HFFc6 (cell line): Measurements from ENCODE around the gene FAM83D. TPM values are rescaled to one million over a fixed set of nuclear protein-coding genes. Genes with fewer than 3 reads are reported as not detected.
A peak's percentile ranks its signal among the peaks of the same experiment; 100 is the strongest.

Experiments used
- DNase-seq: peaks from one replicate; pipeline ENCODE4 v3.0.0-alpha.2; 2018
- H3K27ac Mint-ChIP-seq: 2 replicates; pipeline ENCODE4 v1.8.0; 2020; ENCODE audit warnings: mild to moderate bottlenecking, mixed read lengths
- H3K27me3 Mint-ChIP-seq: 2 replicates; pipeline ENCODE4 v1.8.0; 2021; ENCODE audit warnings: mild to moderate bottlenecking, moderate library complexity, mixed read lengths; ENCODE audit not compliant: insufficient read depth
- H3K36me3 Mint-ChIP-seq: 2 replicates; pipeline ENCODE4 v1.8.0; 2021; ENCODE audit warnings: low read depth, mixed read lengths
- H3K4me1 Mint-ChIP-seq: 2 replicates; pipeline ENCODE4 v1.8.0; 2020; ENCODE audit warnings: low read depth, mixed read lengths
- H3K4me3 Mint-ChIP-seq: 2 replicates; pipeline ENCODE4 v1.8.0; 2020; ENCODE audit warnings: mild to moderate bottlenecking, moderate library complexity, mixed read lengths
- H3K9me3 Mint-ChIP-seq: 2 replicates; pipeline ENCODE4 v1.8.0; 2020; ENCODE audit warnings: mild to moderate bottlenecking, mixed read lengths
- CTCF ChIP-seq: fragments of 200-600 bp; sonication (generic); IDR thresholded peaks from 2 replicates; pipeline ENCODE4 v1.5.0; 2021; ENCODE audit warnings: antibody characterized with exemption, mild to moderate bottlenecking
- total RNA-seq, 6 experiments: library from RNA; stranded (reverse); fragmentation: NEBNext Ultra II Directional; extraction: Animal tissue kit (Norgen Biotek cat#: 25700); gene quantifications; 2 replicates in 1 of 6; 3 replicates in 5 of 6; pipeline ENCODE4 v1.2.3, GENCODE V29; 2021

The FAM83D gene
- total RNA-seq, 6 experiments from 2014 or later, result 14.2 to 31.5 (median 29.2) TPM

- TF ChIP-seq CTCF, result no peak
- peak; percentile 80 for DNase-seq
- H3K27ac Mint-ChIP-seq, result no peak overlapping the region; the same call in 1 of the 2 replicates
- H3K27me3 Mint-ChIP-seq, result peaks cover 2% of the 10 kb centered on the region; the same call in 1 of the 2 replicates
- H3K4me3 Mint-ChIP-seq, result no peak overlapping the region
- H3K9me3 Mint-ChIP-seq, result no peaks in the 10 kb centered on the region
- peaks cover 27% of the 10 kb centered on the region for H3K36me3 Mint-ChIP-seq
- H3K4me1 Mint-ChIP-seq, result peaks cover 9% of the 10 kb centered on the region
These were observed 49.4 kb downstream of the FAM83D start for GRCh38 chr20:38975539-38976120.

GRCh38 chr20:38979434-38979833 lies 53.2 kb downstream of the FAM83D start:
- no peak for TF ChIP-seq CTCF
- DNase-seq, result no peak
- H3K4me1 Mint-ChIP-seq, result peaks cover 16% of the 10 kb centered on the region
- H3K27me3 Mint-ChIP-seq, result no peaks in the 10 kb centered on the region
- no peaks in the 10 kb centered on the region for H3K9me3 Mint-ChIP-seq
- peaks cover 7% of the 10 kb centered on the region for H3K36me3 Mint-ChIP-seq
- H3K27ac Mint-ChIP-seq, result no peak overlapping the region
- no peak overlapping the region for H3K4me3 Mint-ChIP-seq

- DNase-seq, result no peak
- Mint-ChIP-seq H3K9me3 (no peaks in the 10 kb centered on the region), H3K27ac (no peak overlapping the region), H3K4me3 (no peak overlapping the region), H3K4me1 (peaks cover 20% of the 10 kb centered on the region), H3K27me3 (no peaks in the 10 kb centered on the region), H3K36me3 (peaks cover 3% of the 10 kb centered on the region)
- TF ChIP-seq CTCF, result no peak
These were observed 53.6 kb downstream of the FAM83D start for GRCh38 chr20:38979842-38980241.

GRCh38 chr20:38982291-38982690 lies 56.1 kb downstream of the FAM83D start:
- H3K27me3 Mint-ChIP-seq, result no peaks in the 10 kb centered on the region; the same call in 1 of the 2 replicates
- TF ChIP-seq CTCF, result no peak
- no peak for DNase-seq
- no peaks in the 10 kb centered on the region for H3K36me3 Mint-ChIP-seq
- H3K27ac Mint-ChIP-seq, result peak overlapping the region; percentile 34
- peak overlapping the region; percentile 11; the same call in 1 of the 2 replicates for H3K4me3 Mint-ChIP-seq
- H3K4me1 Mint-ChIP-seq, result peaks cover 39% of the 10 kb centered on the region
- no peaks in the 10 kb centered on the region for H3K9me3 Mint-ChIP-seq

- DNase-seq, result no peak
- Mint-ChIP-seq H3K27me3 (no peaks in the 10 kb centered on the region; the same call in 1 of the 2 replicates), H3K36me3 (peaks cover 19% of the 10 kb centered on the region), H3K9me3 (no peaks in the 10 kb centered on the region), H3K27ac (peak overlapping the region; percentile 76), H3K4me1 (peaks cover 39% of the 10 kb centered on the region), H3K4me3 (peak overlapping the region; percentile 64)
- no peak for TF ChIP-seq CTCF
These were observed 58.8 kb downstream of the FAM83D start for GRCh38 chr20:38985060-38985459.
